HG03565 (cell line): ENCODE measurements around the gene LONRF2.
"Not testable (repeated sequence)": the region's sequence is repeated elsewhere in the genome, so short reads cannot be mapped to it uniquely, and the experiment has no call there.

Experiments used
- ATAC-seq: cut with Tn5 transposase; IDR thresholded peaks from one replicate; pipeline ENCODE4 v1.9.1; 2021; ENCODE audit warnings: mild to moderate bottlenecking, moderate library complexity; ENCODE audit not compliant: unreplicated experiment

The LONRF2 gene

DNA sequence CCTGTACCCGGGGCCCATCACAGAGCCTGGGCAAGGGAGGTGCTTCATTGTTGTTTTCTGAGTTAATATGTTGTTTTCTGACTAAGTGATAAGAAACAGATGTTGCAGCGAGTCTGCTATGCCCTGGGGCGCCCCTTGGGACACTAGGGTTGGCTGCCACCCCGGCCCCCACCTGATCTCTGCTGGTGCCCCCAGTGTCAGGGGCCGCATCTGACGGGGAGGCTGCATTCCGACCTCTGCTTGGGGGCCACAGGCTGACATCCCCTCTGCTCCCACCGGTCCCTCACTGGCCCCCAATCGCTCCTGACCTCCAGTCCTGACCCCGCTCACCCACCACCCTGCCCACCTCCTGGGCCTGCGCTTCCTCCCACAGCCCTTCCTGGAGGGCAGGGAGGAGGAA lies 65.9 kb downstream of the LONRF2 start:
- no peak for ATAC-seq

DNA sequence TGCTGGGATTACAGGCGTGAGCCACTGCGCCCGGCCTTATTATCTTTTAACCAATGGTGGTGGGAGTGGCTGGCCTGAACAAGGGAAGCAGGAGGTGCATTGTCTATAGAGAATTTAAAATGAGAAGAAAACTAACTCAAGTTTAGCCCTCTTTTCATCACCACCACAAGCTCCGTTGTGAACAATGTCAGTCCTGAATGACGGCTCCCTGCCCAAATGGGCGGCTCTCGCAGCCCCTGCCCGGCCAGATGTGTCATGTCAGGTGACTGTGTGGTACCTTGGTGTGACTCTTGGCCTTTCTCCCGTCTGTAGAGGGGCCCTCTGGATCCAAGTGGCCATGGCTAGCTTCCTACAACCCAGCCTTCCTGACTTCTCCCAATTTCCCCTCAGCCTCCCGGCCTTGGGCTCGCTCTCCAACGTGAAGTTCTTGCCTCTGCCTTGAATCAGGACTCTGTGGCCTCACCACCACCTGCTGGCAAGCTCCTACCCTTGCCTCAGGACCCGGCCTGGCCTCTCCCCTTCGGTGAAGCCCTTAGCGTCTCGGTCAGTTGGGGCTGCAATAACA lies 67.6 kb downstream of the LONRF2 start:
- no peak for ATAC-seq

DNA sequence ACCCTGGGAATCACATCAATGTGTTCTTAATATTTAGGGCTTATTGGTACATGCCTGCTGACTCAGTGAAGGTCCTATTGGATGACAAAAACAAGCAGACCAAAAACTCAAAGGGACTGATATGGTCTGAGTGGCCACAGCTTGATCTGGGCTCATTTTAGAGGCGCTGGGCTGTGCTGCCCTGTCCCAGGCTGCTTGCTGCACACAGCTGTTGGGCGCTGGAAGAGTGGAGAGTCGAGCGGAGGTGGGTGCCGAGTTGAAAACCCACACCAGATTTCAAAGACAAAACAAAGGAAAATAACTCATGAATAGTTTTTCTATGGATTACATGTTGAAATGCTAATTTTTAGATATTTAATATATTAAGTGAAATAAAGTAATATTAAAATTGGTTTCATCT lies 68.5 kb downstream of the LONRF2 start:
- ATAC-seq = no peak

DNA sequence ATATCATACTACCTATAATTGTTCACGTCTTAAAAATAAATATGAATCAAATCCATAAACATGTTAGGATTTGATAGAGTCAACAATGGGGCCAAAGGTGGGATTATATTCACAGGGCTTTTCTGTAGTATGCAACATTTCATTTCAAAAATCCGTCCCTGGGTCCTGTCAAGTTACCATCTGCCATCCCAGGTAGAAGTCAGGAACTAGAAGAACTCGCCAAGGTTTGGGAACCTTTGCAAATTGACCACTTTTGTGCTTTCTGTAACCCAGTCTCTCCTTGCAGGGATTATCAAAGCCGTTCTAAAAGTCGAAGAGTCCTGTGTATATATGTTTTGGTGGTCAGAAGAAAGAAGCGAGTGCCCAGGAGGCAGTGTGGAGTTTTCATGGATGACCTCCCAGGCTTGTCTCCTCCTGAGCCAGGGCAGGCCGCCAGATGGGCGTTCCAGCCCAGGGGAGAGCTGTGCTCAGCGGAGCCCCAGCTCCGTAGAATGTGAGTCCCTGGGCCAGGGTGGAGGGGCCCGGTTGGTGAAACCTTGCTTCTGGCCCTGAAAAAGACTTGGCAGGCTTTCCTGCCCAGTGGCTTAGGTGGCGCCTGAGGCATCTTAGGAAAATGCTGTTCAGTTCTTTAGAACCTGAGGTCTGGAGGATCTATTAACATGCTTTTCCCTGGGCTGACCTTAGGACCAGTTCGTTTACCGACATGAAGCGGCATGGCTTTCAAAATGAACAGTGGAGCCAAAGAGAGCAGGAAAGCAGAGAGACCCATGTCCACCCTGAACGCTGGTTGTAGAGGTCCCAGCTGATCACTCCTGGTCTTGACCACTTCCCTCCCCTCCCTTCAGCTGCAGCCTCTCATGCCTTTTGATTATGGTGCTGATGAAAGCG lies 69.2 kb downstream of the LONRF2 start:
- ATAC-seq = no peak

DNA sequence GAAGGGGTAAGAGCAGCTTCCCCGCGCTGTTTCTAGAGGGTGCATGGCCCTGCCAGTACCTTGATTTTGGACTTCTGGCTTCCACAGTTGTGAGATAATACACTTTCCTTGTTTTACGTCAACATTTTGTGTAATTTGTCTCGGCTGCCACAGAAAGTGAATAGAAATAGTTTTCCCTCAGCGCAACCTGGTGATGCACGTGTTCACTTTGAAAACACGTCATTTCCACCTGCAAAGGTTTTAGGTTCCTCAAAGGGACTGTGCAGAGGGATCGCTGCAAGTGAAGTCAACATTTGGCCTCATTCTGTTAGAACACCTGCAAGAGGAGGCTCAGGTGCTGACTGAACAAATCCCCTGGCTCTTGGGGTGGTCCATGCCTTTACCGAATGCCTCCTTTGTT lies 71.7 kb downstream of the LONRF2 start:
- no peak for ATAC-seq

DNA sequence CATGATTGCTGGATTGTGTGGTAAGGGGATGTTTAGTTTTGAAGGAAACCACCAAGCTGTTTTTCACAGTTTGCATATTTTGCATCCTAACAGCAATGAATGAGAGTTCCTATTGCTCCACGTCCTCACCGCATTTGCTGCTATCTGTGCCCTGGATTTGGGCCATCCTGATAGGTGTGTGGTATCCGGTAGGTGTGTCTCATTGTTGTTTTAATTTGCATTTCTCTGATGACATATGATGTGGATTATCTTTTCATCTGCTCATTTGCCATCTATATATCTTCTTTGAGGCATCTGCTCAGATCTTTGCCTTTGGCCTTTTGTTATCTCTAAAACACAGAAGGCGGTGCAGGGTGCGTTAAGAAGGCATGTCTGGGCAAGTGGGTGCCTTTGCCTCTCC lies 73.3 kb downstream of the LONRF2 start:
- ATAC-seq = no peak

DNA sequence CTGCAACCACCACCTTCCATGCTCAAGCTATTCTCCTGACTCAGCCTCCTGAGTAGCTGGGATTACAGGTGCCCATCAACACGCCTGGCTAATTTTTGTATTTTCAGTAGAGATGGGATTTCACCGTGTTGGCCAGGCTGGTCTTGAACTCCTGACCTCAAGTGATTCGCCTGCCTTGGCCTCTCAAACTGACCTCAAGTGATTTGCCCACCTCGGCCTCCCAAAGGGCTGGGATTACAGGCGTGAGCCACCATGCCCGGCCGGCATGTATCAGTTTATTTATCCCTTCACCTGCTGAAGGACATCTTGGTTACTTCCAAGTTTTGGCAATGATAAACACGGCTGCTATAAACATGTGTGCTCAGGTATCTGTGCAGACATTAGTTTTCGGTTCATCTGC lies 73.7 kb downstream of the LONRF2 start:
- not testable (repeated sequence) for ATAC-seq

DNA sequence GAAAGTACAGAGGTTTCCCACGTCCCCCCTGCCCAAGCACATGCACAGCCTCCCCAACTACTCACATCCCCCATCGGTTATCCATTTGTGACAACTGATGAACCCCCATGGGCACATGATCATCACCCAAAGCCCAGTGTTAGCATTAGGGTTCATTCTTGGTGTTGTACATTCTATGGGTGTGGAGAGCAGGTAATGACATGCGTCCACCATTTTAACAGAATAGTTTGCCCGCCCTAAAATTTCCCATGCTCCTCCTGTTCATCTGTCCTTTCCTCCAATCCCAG lies 74.3 kb downstream of the LONRF2 start:
- ATAC-seq = peak; percentile 15

DNA sequence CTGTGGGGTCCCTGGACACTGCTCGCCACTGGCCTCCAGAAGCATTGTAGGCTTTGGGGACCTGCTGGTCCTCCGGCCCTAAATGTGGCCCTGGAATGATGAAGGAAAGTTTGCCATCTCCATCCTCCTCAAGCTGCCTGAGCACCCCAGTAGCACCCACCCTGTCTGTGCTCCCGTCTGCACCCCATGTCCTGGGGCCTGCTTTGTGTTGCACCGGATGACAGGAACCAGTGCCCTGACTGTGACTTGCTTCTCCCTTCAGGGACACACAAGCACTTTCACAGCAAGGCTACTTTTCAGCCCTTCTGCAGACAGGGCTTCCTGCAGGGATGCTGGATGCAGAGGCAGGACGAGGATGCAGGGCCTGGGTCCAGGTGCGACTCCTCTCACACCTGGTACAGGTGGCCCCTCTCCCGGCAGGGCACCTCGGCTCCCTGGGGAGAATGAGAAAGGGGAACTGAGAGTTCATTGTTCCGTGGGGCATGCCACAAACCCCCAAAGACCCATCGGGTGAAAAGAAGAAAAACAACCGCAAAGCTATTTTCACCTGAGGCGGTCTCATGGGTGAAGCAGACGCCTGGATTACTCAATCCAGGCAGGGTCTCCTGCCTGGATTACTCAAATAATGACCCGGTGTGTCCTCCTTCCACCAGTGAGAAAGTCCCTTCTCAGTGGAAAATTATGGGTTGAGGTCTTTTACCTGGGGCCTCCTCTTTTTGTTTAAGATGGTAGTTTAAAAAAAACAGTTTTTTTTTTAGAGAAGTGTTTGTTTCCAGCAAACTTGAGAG lies 74.9 kb downstream of the LONRF2 start:
- peak; percentile 76 for ATAC-seq

DNA sequence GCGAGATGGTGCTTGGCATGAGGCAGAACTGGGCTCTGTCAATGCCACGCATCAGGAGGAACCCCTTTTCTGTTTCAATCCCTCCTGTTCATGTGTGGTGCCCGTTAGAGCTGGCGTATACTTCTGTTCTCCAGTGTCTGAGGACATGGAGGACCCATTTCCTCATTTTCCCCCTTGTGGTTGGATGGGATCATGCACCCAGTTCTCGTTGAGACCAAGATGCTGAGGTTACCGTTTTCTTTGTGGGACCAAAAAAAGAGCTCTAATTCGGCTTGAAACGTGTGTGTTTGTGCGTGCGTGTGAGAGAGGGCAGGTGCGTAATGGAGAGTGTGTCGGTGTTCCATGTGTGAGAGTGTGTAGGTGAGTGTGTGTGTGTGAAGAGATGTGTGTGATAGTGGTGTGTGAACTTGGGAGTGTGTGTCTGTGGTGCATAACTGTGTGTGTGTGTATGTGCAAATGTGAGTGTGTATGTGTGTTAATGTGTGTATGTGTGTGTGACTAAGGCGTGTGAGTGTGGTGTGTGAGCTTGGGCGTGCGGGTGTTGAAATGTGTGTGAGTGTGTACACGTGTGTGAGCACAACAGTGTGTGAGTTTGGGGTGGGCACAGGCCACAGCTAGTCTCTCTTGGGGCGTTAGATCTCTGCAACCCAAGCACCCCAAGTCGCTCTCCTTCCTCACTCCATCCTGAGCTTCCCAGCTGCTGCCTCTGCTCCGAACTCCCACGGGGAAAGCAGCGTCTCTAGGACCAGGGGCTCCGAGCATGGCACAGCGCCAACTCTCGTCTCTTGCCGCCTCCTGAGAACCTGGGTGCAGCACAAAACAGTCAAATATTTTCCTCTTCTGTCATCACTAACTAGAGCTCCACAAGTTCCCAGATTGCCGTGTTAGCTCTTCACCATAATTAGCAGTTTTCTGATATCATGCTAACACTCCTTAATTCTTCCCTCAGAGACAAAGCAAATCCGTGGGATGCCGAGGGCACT lies 75.8 kb downstream of the LONRF2 start:
- no peak for ATAC-seq

DNA sequence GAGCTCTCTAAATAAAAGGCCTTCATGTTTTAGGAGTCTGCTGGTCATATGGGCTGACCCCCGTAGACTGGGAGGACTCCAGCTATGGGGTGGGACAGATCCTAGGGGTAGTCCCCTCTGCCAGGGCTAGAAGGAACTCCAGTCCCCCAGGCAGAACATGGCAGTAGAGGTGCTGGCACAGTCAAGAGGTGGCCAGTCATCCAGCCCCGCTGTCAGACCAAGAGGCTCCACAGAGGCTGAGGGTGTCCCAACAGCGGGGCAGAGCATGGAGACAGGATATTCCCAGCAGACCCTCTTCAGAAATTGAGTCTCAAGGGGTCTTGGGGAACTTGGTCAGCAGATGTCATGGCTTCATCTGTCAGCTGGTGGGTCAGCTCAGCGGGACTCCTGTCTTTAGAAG lies 76.6 kb downstream of the LONRF2 start:
- no peak for ATAC-seq

DNA sequence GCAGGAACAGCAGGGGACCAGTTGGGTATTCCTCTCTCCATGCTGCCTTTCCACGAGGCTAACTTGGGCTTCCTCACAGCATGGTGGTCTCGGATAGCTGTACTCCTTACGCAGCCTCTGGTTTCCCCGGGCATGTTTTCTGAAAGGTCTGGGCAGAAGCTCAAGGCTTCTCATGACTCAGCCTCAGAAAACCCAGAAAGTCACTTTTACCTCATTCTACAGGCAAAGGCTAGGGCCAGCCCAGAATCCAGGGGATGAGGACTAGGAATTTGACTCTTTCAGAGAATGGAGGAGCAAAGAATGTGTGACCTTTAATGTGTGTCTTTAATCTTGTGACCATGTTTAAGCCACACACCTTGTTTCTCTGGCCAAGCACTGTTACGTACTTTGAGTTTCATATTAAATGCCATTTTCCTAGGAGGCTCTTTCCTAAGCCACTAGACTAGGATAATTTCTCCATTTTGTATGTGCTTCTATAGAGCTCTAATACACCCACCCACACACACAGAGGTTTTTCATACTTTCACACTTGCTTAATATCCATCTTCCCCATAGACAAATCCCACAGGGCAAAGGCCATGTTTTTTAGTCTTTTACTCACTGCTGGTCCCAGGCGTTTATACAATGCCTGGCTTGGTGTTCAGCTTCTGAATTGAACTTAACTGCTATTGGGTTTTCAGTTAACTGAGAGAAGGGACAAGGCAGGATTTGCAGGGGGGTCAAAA lies 77.3 kb downstream of the LONRF2 start:
- ATAC-seq = no peak

DNA sequence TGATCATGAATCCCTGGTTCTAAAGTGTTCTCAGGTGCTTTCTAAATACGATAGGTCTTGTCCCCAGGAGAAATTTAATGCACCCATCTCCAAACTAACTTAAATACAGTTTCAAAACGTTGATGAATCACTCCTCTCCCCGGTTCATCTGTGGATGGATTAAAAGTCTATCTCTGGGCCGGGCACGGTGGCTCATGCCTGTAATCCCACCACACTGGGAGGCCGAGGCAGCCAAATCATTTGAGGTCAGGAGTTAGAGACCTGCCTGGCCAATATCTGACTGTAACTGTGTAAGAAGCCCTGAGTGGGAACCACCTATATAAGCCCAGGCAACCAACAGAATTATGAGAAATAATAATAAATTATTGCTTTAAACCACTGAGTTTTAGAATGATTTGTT lies 78.7 kb downstream of the LONRF2 start:
- ATAC-seq = no peak

DNA sequence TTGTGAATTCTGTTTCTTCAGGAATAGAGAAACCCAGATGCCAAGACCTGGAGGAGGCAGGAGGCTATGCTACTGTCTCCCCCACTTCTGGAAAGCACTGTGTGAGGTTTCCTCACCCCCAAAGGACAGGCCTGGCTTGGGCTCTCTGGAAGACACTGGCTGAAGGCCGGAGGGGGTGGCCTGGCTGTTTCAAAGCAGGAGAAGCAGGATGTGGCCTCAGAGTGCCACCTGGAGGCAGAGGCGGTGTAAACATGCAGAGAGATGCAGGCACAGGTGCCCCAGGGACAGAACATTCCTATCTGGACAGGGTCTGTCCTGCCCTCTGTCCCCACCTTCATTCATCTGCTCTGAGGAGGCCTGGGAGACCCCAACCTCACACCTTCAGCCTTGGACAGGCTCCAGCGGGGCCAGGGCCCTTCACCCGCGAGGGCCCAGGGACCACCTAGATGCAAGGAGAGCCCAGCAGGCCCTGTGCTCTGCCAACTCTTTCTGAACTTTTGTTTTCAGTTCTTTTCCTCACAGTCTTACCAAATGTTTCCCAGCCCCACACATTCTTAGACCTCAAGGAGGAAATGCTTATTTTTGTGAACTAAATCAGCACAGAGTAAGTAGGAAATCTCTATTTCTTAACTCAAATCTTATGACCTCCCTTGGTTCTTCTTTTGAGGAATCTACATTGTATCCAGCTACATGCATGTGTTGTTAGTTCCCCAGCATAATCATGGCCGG lies 79.2 kb downstream of the LONRF2 start:
- ATAC-seq = peak; percentile 29

DNA sequence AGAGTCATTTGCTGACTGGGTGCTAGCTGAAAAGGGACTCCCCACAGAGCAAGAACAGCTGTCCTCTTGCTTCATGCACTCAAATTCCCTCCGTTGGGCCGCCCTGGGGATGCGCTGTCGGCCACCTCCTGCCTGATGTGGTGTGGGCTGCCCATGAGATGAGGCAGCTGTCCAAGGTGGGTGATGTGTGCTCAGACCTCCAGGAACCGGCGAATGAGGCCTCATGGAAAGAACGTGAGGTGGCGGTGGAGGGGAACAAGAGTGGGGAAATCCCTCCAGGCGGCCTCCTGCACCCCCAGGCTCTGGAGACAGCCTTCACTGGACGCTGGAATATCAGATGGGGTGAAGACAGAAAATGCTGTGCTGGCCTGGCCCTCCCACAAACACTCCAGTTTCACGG lies 79.8 kb downstream of the LONRF2 start:
- ATAC-seq = no peak

DNA sequence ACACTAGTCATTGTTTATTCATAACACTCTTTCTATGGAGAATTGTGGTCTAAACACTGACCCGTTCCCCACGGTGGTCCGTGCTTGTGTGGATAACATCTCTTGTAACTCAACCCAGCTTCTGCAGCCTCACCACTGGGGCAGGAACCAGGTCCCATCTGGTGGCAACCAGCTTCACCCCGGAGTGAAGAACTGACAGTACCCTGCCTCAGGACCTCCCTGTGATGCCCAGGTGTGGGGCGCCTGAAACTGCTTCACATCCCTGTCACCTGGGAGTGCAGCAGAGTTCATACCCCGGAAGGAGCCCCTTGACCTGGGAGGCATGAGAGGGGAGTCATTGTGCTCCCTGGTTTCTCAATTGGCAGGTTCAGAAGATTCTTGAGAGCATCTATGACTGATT lies 81.1 kb downstream of the LONRF2 start:
- ATAC-seq = no peak

DNA sequence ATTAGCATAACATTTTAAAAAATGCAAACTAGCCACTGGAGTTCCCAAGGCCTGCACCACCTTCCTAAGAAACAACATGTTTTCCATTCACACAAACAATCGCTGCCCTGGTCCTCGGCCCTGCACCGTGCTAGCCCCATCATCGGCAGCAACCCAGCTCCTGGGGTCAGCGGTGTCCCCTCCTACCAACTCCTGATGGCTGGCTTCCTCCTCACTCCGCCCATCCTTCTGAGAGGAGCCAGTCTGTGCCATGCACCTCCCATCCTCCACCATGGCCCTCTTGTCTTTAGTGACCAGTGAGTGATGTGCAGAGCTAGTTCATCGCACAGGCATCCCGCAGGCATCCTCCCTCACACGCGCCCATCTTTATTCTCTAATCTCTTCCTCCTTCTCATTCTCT lies 81.9 kb downstream of the LONRF2 start:
- ATAC-seq = no peak

DNA sequence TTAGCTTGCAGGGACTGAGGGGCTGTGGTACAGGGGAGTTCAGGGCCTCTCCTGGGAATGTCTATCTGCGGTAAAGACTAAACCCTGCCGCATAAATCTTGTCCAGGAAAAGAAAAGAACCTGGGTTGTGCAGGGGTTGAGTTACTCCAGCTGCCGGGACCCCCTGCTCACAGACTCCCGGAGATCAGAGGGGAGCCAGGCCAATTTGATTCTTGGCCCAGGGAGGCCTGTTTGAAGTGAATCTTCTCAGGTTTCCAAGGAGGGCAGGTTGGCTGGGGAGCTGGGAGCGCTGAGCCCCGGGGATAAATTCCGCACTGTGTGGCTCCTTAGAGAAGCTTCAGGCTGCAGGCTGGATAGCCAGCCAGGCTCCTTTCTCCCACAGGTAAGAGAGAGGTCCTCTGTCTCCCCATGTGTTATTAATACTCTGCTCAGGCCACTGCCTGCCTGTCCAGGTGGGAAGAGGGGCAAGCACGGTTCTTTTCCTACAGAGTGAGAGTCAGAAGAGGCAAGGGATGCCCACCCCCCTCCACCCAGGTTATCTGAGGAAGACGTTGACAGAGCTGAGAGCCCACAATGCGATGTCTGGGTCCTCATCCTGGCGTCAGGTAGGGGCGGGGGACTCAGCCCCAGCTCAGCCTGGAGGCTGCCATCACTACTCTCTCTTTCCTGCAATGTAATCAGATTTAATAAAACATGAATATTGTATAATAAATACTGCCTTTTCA lies 82.7 kb downstream of the LONRF2 start:
- ATAC-seq = no peak

DNA sequence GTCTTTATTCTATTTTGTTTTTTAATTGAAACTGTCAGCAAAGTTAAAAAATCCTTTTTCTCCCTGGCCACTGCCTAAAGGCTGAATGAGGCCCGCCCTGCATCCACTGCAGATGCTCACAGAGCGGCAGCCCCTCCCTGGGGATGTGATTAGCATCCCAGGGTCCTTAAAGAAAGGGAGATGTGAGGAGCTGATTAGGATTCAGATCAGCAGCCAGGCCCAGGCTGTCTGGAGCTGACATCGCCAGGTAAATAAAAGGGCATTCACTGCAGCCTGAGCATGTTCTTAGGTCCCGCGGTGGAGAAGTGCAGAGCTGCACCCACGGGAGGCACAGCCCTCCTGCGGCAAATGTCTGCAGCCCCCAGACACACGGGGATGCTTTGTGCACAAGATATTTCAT lies 83.8 kb downstream of the LONRF2 start:
- no peak for ATAC-seq
